ENCODE measurements around the gene PCDHB4.
A peak's percentile ranks its signal among the peaks of the same experiment; 100 is the strongest.
"Not testable (repeated sequence)": the region's sequence is repeated elsewhere in the genome, so short reads cannot be mapped to it uniquely, and the experiment has no call there.

Gene PCDHB4

DNA sequence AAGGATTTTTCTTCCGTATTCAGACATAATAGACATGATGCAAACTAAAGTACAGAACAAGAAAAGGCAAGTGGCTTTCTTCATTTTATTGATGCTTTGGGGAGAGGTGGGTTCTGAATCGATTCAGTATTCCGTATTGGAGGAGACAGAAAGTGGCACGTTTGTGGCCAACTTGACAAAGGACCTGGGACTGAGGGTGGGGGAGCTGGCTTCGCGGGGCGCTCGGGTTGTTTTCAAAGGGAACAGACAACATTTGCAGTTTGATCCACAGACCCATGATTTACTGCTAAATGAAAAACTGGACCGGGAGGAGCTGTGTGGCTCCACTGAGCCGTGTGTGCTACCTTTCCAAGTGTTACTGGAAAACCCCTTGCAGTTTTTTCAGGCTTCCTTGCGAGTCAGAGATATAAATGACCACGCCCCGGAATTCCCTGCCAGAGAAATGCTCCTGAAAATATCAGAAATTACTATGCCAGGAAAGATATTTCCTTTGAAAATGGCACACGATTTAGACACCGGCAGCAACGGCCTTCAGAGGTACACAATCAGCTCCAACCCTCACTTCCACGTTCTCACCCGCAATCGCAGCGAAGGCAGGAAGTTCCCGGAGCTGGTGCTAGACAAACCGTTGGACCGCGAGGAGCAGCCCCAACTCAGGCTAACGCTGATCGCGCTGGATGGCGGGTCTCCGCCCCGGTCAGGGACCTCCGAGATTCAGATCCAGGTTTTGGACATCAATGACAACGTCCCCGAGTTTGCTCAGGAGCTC lies 28.8 kb downstream of the PCDHB4 start:
- DNase-seq (ENCODE audit: low spot score) = no peak

- no peak for DNase-seq (ENCODE audit: low spot score)
Observed at GRCh38 chr5:141150993-141151325, 29.3 kb downstream of the PCDHB4 start.

DNA sequence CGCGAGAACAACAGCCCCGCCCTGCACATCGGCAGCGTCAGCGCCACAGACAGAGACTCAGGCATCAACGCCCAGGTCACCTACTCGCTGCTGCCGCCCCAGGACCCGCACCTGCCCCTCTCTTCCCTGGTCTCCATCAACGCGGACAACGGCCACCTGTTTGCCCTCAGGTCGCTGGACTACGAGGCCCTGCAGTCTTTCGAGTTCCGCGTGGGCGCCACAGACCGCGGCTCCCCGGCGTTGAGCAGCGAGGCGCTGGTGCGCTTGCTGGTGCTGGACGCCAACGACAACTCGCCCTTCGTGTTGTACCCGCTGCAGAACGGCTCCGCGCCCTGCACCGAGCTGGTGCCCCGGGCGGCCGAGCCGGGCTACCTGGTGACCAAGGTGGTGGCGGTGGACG lies 30.0 kb downstream of the PCDHB4 start:
- DNase-seq (ENCODE audit: low spot score) = not testable (repeated sequence)

DNA sequence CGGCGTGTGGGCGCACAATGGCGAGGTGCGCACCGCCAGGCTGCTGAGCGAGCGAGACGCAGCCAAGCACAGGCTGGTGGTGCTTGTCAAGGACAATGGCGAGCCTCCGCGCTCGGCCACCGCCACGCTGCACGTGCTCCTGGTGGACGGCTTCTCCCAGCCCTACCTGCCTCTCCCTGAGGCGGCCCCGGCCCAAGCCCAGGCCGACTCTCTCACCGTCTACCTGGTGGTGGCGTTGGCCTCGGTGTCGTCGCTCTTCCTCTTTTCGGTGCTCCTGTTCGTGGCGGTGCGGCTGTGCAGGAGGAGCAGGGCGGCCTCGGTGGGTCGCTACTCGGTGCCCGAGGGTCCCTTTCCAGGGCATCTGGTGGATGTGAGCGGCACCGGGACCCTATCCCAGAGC lies 30.5 kb downstream of the PCDHB4 start:
- DNase-seq (ENCODE audit: low spot score) = not testable (repeated sequence)

- DNase-seq (ENCODE audit: low spot score) = peak; percentile 7
Observed at GRCh38 chr5:141155540-141156374, 34.1 kb downstream of the PCDHB4 start.

DNA sequence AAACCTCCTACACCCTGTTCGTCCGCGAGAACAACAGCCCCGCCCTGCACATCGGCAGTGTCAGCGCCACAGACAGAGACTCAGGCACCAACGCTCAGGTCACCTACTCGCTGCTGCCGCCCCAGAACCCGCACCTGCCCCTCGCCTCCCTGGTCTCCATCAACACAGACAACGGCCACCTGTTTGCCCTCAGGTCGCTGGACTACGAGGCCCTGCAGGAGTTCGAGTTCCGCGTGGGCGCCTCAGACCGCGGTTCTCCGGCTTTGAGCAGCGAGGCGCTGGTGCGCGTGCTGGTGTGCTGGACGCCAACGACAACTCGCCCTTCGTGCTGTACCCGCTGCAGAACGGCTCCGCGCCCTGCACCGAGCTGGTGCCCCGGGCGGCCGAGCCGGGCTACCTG lies 35.7 kb downstream of the PCDHB4 start:
- not testable (repeated sequence) for DNase-seq (ENCODE audit: low spot score)

GRCh38 chr5:141157901-141158300 lies 36.3 kb downstream of the PCDHB4 start:
- DNase-seq (ENCODE audit: low spot score) = not testable (repeated sequence)

GRCh38 chr5:141172381-141173204 lies 51.0 kb downstream of the PCDHB4 start, which contains the start of gene PCDHB7:
Gene PCDHB7 (plus strand): TSS chr5:141172644. CDS start chr5:141172836, 192 bp downstream.
- DNase-seq (ENCODE audit: low spot score) = peak; percentile 25

DNA sequence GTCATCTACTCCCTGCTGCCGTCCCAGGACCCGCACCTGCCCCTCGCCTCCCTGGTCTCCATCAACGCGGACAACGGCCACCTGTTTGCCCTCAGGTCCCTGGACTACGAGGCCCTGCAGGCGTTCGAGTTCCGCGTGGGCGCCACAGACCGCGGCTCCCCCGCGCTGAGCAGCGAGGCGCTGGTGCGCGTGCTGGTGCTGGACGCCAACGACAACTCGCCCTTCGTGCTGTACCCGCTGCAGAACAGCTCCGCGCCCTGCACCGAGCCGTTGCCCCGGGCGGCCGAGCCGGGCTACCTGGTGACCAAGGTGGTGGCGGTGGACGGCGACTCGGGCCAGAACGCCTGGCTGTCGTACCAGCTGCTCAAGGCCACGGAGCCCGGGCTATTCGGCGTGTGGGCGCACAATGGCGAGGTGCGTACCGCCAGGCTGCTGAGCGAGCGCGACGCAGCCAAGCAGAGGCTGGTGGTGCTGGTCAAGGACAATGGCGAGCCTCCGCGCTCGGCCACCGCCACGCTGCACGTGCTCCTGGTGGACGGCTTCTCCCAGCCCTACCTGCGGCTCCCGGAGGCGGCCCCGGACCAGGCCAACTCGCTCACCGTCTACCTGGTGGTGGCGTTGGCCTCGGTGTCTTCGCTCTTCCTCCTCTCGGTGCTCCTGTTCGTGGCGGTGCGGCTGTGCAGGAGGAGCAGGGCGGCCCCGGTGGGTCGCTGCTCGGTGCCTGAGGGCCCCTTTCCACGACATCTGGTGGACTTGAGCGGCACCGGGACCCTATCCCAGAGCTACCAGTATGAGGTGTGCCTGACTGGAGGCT lies 52.9 kb downstream of the PCDHB4 start:
- DNase-seq (ENCODE audit: low spot score) = not testable (repeated sequence)

Data from cerebellar cortex (tissue), 1 donor.